Stimulated activated CD4-positive, alpha-beta T cell treated with anti-CD3 and anti-CD28 coated beads, TNF-alpha, amount 100 ng/mL, for 24 hours (primary cell): ENCODE results near the gene HRH1.
A peak's percentile ranks its signal among the peaks of the same experiment; 100 is the strongest.

Experiments
- DNase-seq, 3 experiments: peaks; one replicate each; pipeline ENCODE4 v3.0.0-alpha.2; 2020; ENCODE audit warnings: low read depth in 3 of 3

HRH1 gene

GRCh38 chr3:11283139-11283475 is 128.8 kb downstream of the HRH1 start:
- DNase-seq, result no peak

DNA sequence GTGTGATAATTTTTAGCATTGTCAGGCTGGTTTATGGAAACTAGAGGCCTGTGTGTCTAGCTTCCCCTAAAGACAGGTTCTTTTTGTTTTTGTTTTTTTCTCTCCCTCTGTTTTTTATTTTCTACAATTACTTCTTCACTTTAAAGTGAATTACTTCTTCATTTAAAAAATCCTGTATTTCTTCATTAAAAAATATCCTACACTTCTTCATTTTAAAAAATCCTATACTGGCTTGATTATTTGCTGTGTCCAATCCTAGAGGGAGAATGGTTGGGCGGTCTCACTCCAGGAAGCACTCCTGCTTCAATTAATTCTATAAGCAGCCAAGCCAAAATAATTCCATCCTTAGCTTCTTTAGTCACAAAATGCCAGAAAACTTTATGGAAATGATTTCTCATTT is 129.7 kb downstream of the HRH1 start:
- DNase-seq, result no peak

DNA sequence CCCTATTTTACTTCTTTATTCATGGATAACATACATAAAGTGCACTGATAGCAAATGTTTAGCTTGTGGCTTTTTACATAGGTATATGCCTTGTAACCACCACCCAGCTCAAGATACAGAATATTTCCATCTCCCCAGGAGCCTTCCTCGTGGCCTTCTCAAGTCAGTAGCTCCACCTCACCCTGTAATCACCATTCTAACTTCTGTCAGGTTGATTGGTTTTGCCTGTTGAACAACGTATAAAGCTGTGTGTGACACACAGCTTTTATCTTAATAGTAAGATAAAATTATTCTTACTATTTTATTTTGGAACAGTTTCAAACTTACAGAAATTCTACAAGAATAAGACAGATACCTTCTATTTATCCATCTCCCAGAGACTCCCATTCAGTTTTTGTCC is 131.2 kb downstream of the HRH1 start:
- DNase-seq, result no peak

GRCh38 chr3:11287404-11287803 is 133.1 kb downstream of the HRH1 start:
- no peak for DNase-seq

- DNase-seq, result no peak
Observed at GRCh38 chr3:11288021-11288491, 133.8 kb downstream of the HRH1 start.

DNA sequence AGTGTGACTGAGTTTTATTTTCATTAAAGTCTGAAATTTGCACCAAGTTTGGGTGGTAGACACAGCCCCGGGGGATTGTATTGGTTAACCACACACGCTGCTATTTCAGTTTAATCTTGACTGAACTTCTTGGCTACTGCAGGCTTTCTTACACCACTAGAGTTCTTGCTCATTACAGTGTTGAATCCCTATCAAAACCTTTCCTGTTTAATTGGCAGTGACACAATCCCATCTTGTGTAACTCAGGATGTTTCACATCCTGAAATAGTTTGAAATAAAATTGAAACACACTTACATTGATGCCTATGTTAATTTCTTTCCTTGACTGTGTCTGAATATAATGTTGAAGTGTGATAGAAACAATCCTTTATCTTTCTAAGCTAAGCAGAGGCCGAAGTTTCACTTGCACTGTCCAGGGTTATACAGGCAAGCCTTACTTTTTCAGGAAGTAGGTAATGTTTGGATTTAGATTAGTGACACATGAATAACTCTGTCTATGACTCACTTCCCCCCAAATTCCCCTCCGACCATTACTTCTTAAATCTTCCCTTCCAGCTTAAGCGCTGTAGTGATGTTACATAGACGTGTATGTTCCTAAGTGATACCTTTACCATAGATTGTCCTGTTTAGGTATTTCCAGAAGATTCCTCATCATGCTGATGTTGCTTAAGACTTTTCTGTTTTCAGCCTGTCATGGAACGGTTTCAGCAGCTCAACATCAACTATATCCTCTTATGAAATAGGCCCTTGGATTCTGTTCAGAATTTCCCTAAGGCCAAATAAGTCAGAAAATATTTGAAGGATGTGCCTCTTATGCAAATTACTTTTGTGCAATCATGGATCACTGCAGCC is 134.7 kb downstream of the HRH1 start:
- no peak for DNase-seq

- DNase-seq, result no peak
Observed at GRCh38 chr3:11289864-11290263, 135.6 kb downstream of the HRH1 start.

GRCh38 chr3:11290743-11291680 is 136.7 kb downstream of the HRH1 start:
- DNase-seq, result no peak

GRCh38 chr3:11291808-11292207 is 137.5 kb downstream of the HRH1 start:
- no peak for DNase-seq

GRCh38 chr3:11297126-11297525 is 142.8 kb downstream of the HRH1 start:
- DNase-seq, result no peak

GRCh38 chr3:11300970-11301369 is 146.7 kb downstream of the HRH1 start:
- no peak for DNase-seq

- DNase-seq, result no peak
Observed at GRCh38 chr3:11302444-11302843, 148.2 kb downstream of the HRH1 start.

GRCh38 chr3:11304175-11304574 is 149.9 kb downstream of the HRH1 start:
- no peak for DNase-seq

DNA sequence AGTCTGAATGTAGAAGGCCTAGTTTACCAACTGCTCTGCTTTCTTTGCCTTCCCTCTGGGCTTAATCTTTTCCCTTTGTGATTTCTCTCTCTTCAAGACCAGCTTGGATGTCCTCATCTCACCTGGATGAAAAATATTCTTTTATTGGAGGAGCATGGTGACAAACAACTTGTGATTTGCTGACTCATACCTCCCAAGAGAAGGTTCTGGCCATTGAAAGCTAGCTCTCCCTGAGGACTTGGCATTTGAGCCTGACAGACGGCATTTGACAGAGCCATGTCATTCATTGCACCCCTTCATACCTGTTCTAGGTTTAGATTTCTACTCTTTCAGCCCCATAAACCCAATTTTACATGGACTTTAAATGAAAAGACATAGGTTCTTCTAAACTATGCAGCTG is 151.2 kb downstream of the HRH1 start:
- DNase-seq, result no peak

DNA sequence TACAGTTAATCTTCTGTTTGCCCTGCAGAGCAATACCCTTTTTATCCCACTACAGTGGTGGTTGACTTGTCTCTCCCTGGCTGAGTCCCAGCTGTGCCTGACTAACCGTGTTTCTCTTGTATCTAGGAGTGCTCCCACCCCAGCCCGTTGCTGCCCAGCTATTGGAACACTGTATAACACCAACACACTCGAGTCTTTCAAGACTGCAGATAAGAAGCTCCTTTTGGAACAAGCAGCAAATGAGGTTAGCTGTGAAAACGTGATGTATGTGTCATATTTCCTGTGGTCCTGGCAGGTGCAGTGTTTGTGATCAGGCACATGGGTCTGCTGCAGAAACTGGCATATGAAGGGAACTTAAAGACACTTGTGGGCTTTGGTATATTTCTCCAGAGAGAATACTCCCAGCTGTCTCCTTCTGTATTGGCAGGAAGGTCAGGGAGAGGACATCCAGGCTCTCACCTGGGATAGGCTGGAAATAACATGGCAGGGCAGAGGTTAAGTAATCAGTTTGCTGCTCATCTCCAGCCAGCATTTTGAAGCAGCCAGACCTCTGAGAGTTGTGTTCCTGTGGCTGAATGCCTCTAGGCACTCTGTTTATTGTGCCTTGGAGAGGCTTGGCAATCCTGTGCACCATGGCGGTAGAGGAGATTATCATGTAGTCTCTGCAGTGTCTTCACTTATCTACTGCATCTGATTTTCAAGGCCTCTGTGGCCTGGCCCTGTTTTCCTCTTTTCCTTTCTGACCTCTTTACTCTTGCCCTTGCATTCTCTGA is 152.7 kb downstream of the HRH1 start:
- DNase-seq, result peak in 2 of 3 experiments; percentile 11 to 48

GRCh38 chr3:11307830-11308432 is 153.6 kb downstream of the HRH1 start:
- DNase-seq, result no peak

- DNase-seq, result no peak
Observed at GRCh38 chr3:11310258-11310657, 156.0 kb downstream of the HRH1 start.

- DNase-seq, result no peak
Observed at GRCh38 chr3:11312166-11312565, 157.9 kb downstream of the HRH1 start.
